Lung microvascular endothelial cell (primary cell): ENCODE measurements around the gene PPRC1. TPM values are rescaled to one million over a fixed set of nuclear protein-coding genes. Genes with fewer than 3 reads are reported as not detected.
"Not testable (repeated sequence)": the region's sequence is repeated elsewhere in the genome, so short reads cannot be mapped to it uniquely, and the experiment has no call there.

ENCODE experiments used
- DNase-seq, 2 donors: peaks; one replicate each; pipeline versions ENCODE4 v3.0.0 to v3.0.0-alpha.2; 2010; ENCODE audit warnings: low read depth in 2 of 2
- total RNA-seq: library from RNA; depleted of rRNA; stranded (reverse); fragments of >200 nt; gene quantifications from 2 replicates; pipeline ENCODE4 v1.2.1, GENCODE V29; 2014

The PPRC1 gene
- total RNA-seq, 1 donor from 2014 or later = 8.9 TPM

GRCh38 chr10:102188941-102189898, 56.4 kb downstream of the PPRC1 start:
- not testable (repeated sequence) for DNase-seq

DNA sequence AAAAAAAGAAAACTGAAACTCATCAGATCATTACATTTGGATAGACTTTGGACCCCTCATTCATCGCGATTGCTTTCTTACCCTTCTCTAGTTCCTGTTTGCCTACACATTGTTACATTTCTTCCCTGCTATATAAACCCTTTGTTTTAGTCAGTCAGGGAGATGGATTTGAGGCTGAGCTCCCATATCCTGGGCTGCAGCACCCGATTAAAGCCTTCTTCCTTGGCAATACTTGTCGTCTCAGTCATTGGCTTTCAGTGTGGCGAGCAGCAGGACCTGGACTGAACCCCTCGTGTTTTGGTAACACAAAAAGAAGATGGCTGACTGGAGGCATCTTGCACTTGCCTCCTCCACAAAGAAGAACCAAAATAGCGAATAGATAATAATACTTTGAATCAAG, 59.1 kb downstream of the PPRC1 start:
- DNase-seq = no peak

DNA sequence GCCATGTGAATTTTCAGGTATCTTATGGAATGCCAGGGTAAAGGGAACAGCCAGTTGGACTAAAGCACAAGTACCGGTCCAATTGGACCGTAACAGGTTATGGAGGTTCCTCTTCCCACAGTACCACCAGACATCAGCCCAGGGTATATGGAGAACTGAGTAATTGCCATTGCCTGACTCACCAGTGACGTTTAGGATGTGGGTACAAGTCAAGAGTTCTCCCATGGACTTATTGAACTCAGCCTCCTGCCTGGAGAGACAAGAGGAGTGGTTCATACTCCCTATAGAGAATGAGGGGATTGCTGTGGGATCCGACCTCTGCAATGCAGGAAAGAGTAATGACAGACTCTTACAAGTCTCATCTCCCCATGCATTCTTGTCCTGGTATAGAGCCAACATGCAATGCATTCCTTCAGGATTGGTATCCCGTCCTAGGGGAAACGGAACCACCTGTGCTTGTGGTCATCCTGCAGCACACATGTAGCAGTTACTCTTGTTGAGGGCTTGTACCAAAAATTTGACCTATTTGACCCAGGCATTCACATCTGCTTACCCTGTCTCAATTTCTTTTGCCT, 62.5 kb downstream of the PPRC1 start:
- no peak for DNase-seq

GRCh38 chr10:102196893-102197292, 64.1 kb downstream of the PPRC1 start:
- no peak for DNase-seq

GRCh38 chr10:102198027-102198426, 65.2 kb downstream of the PPRC1 start:
- no peak for DNase-seq

Other genes starting within 250 kb of the PPRC1 start
- gene ARMH3, start 76.9 kb upstream of the PPRC1 start, total RNA-seq = 4.1 and 4.8 TPM in 2 replicates
- 22.7 and 31.5 TPM in 2 replicates for gene HPS6, start 67.7 kb upstream of the PPRC1 start, total RNA-seq
- 31.4 and 41.1 TPM in 2 replicates for gene LDB1, start 12.7 kb upstream of the PPRC1 start, total RNA-seq
- 15.7 and 18.3 TPM in 2 replicates for gene NOLC1, start 19.3 kb downstream of the PPRC1 start, total RNA-seq
- gene ELOVL3, start 93.3 kb downstream of the PPRC1 start, total RNA-seq = not detected in 2 replicates
- gene PITX3, start 108.5 kb downstream of the PPRC1 start, total RNA-seq = not detected in 2 replicates
- 10.3 and 10.9 TPM in 2 replicates for gene GBF1, start 112.5 kb downstream of the PPRC1 start, total RNA-seq